GM23338 (cell line): ENCODE measurements around the gene RAB37. TPM values are rescaled to one million over a fixed set of nuclear protein-coding genes. Genes with fewer than 3 reads are reported as not detected.

Experiments
- ATAC-seq: fragments of 200-7000 bp; cut with Tn5 transposase; 3 replicates; pipeline ENCODE4 v1.9.1; 2020
- DNase-seq: peaks from one replicate; pipeline ENCODE4 v3.0.0-alpha.2; 2015; ENCODE audit warnings: low spot score
- H2AFZ ChIP-seq: fragments of 200-600 bp; sonication (generic); 2 replicates; pipeline ENCODE4 v1.8.0; 2016; ENCODE audit warnings: antibody characterized with exemption, mild to moderate bottlenecking, moderate library complexity
- H3F3A ChIP-seq: fragments of 200-600 bp; sonication (generic); replicated peaks from 2 replicates; pipeline ENCODE4 v1.8.0; 2017; ENCODE audit warnings: antibody characterized with exemption, mixed run types, low read depth
- H3K27ac ChIP-seq: fragments of 200-600 bp; sonication (generic); 2 replicates; pipeline ENCODE4 v1.6.1; 2016; ENCODE audit warnings: low read depth
- H3K27me3 ChIP-seq: fragments of 200-600 bp; sonication (generic); 2 replicates; pipeline ENCODE4 v1.8.0; 2016; ENCODE audit warnings: mild to moderate bottlenecking, mixed run types, moderate library complexity; ENCODE audit not compliant: insufficient read depth
- H3K36me3 ChIP-seq: fragments of 200-600 bp; sonication (generic); 2 replicates; pipeline ENCODE4 v1.8.0; 2016; ENCODE audit warnings: mild to moderate bottlenecking; ENCODE audit not compliant: insufficient read depth
- H3K4me1 ChIP-seq: fragments of 200-600 bp; sonication (generic); 2 replicates; pipeline ENCODE4 v1.8.0; 2016; ENCODE audit warnings: mild to moderate bottlenecking, moderate library complexity; ENCODE audit not compliant: insufficient read depth
- H3K4me2 ChIP-seq: fragments of 200-600 bp; sonication (generic); 2 replicates; pipeline ENCODE4 v1.7.1; 2017; ENCODE audit warnings: mixed run types
- H3K4me3 ChIP-seq: fragments of 200-600 bp; sonication (generic); 2 replicates; pipeline ENCODE4 v1.6.1; 2016; ENCODE audit warnings: mixed run types
- H3K79me2 ChIP-seq: fragments of 200-600 bp; sonication (generic); replicated peaks from 2 replicates; pipeline ENCODE4 v1.8.0; 2017; ENCODE audit warnings: mild to moderate bottlenecking; ENCODE audit not compliant: insufficient read depth
- H3K9me2 ChIP-seq: fragments of 200-600 bp; sonication (generic); 2 replicates; pipeline ENCODE4 v1.8.0; 2017; ENCODE audit not compliant: insufficient read depth
- H4K20me1 ChIP-seq: fragments of 200-600 bp; sonication (generic); replicated peaks from 2 replicates; pipeline ENCODE4 v1.8.0; 2017; ENCODE audit warnings: mild to moderate bottlenecking; ENCODE audit not compliant: insufficient read depth
- H3K27ac Mint-ChIP-seq: 2 replicates; pipeline ENCODE4 v1.8.0; 2020; ENCODE audit warnings: inconsistent platforms, mild to moderate bottlenecking, moderate library complexity, mixed read lengths
- H3K27me3 Mint-ChIP-seq: 3 replicates; pipeline ENCODE4 v1.8.0; 2022; ENCODE audit warnings: low read depth, mild to moderate bottlenecking, moderate library complexity, mixed read lengths, inconsistent platforms; ENCODE audit not compliant: insufficient read depth, poor library complexity
- H3K36me3 Mint-ChIP-seq: 3 replicates; pipeline ENCODE4 v1.8.0; 2021; ENCODE audit warnings: low read depth, mild to moderate bottlenecking, inconsistent platforms, moderate library complexity, mixed read lengths
- H3K4me1 Mint-ChIP-seq: 3 replicates; pipeline ENCODE4 v1.8.0; 2020; ENCODE audit warnings: mild to moderate bottlenecking, inconsistent platforms, mixed read lengths
- H3K4me3 Mint-ChIP-seq: 3 replicates; pipeline ENCODE4 v1.8.0; 2021; ENCODE audit warnings: moderate library complexity, mild to moderate bottlenecking, inconsistent platforms, mixed read lengths
- H3K9me3 Mint-ChIP-seq: 3 replicates; pipeline ENCODE4 v1.8.0; 2020; ENCODE audit warnings: moderate library complexity, mild to moderate bottlenecking, inconsistent platforms, mixed read lengths
- CTCF ChIP-seq, 2 experiments: fragments of 200-600 bp in 1 of 2; sonication (generic) in 1 of 2; conservative IDR thresholded peaks; 2 replicates each; pipeline versions ENCODE4 v1.5.1 to v1.6.1; 2016 to 2017; ENCODE audit warnings: antibody characterized with exemption in 2 of 2, low read depth in 2 of 2, mild to moderate bottlenecking in 2 of 2, moderate library complexity in 1 of 2
- polyA plus RNA-seq: library from polyadenylated mRNA; unstranded; fragments of >200 nt; fragmentation: Nextera tagmentation; extraction: Ambion mirVana; gene quantifications from 2 replicates; pipeline ENCODE4 v1.2.1, GENCODE V29; 2016
- total RNA-seq: library from RNA; depleted of rRNA; stranded (reverse); fragments of >200 nt; shearing (Covaris generic); gene quantifications from 2 replicates; pipeline ENCODE4 v1.2.3, GENCODE V29; 2014
- TF ChIP-seq, protein P1 (sequence below): fragments of 250-450 bp; sonication (Bioruptor Pico); IDR thresholded peaks from 2 replicates; pipeline ENCODE4 v1.5.0; 2020; ENCODE audit warnings: mild to moderate bottlenecking, moderate library complexity

RAB37 gene
- total and polyA plus RNA-seq, 2 experiments from 2014 or later, result 3.3 to 5.2 TPM

DNA sequence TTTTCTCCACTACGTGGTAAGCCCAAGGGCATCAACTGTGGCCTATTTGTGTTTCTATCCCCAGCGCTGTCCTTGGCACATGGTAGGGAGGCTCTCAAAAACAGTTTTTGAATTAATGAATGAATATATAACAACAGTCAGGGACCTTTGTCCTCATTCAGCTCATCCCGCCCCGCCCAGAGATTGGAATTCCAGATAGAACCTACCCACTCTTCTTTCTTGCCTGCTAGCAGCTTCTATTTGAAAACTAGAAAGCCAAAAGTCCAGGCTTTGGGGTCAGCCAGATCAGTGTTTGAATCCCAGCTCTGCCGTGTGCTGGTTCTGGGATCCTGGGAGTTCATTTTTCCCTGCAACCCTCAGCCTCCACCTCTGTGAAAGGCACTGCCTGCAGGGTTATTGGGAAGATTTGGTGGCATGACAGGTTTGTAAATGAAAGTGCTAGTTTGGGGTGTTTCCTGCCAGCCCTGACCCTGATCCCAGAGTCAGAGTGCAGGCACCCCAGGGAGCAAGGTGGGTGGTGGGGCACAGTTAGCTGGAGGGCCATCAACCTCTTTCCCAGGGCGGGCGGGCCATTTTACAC lies 15.9 kb downstream of the RAB37 start:
- no peak overlapping the region for H3K4me3 Mint-ChIP-seq

More for the DNA sequence above, 15.9 kb downstream of the RAB37 start:
- Histone ChIP-seq H3K27ac (no peak overlapping the region), H3K4me3 (no peak overlapping the region), H2AFZ (no peak overlapping the region), H3K4me1 (peaks cover 30% of the 10 kb centered on the region), H3K4me2 (no peak overlapping the region), H3F3A (0 out of 2 replicates have a peak, but pooled peaks cover under 1% of the 10 kb centered on the region), H3K27me3 (no peaks in the 10 kb centered on the region), H3K36me3 (no peaks in the 10 kb centered on the region), H3K79me2 (peaks cover 84% of the 10 kb centered on the region), H4K20me1 (peaks cover 67% of the 10 kb centered on the region), H3K9me2 (no peaks in the 10 kb centered on the region)
- H3K27ac Mint-ChIP-seq, result no peak overlapping the region
- no peak for TF ChIP-seq CTCF (conservative IDR thresholded peaks at IDR 0.05; ENCODE audit: low read depth in 2 of 2)
- TF ChIP-seq, protein P1, sequence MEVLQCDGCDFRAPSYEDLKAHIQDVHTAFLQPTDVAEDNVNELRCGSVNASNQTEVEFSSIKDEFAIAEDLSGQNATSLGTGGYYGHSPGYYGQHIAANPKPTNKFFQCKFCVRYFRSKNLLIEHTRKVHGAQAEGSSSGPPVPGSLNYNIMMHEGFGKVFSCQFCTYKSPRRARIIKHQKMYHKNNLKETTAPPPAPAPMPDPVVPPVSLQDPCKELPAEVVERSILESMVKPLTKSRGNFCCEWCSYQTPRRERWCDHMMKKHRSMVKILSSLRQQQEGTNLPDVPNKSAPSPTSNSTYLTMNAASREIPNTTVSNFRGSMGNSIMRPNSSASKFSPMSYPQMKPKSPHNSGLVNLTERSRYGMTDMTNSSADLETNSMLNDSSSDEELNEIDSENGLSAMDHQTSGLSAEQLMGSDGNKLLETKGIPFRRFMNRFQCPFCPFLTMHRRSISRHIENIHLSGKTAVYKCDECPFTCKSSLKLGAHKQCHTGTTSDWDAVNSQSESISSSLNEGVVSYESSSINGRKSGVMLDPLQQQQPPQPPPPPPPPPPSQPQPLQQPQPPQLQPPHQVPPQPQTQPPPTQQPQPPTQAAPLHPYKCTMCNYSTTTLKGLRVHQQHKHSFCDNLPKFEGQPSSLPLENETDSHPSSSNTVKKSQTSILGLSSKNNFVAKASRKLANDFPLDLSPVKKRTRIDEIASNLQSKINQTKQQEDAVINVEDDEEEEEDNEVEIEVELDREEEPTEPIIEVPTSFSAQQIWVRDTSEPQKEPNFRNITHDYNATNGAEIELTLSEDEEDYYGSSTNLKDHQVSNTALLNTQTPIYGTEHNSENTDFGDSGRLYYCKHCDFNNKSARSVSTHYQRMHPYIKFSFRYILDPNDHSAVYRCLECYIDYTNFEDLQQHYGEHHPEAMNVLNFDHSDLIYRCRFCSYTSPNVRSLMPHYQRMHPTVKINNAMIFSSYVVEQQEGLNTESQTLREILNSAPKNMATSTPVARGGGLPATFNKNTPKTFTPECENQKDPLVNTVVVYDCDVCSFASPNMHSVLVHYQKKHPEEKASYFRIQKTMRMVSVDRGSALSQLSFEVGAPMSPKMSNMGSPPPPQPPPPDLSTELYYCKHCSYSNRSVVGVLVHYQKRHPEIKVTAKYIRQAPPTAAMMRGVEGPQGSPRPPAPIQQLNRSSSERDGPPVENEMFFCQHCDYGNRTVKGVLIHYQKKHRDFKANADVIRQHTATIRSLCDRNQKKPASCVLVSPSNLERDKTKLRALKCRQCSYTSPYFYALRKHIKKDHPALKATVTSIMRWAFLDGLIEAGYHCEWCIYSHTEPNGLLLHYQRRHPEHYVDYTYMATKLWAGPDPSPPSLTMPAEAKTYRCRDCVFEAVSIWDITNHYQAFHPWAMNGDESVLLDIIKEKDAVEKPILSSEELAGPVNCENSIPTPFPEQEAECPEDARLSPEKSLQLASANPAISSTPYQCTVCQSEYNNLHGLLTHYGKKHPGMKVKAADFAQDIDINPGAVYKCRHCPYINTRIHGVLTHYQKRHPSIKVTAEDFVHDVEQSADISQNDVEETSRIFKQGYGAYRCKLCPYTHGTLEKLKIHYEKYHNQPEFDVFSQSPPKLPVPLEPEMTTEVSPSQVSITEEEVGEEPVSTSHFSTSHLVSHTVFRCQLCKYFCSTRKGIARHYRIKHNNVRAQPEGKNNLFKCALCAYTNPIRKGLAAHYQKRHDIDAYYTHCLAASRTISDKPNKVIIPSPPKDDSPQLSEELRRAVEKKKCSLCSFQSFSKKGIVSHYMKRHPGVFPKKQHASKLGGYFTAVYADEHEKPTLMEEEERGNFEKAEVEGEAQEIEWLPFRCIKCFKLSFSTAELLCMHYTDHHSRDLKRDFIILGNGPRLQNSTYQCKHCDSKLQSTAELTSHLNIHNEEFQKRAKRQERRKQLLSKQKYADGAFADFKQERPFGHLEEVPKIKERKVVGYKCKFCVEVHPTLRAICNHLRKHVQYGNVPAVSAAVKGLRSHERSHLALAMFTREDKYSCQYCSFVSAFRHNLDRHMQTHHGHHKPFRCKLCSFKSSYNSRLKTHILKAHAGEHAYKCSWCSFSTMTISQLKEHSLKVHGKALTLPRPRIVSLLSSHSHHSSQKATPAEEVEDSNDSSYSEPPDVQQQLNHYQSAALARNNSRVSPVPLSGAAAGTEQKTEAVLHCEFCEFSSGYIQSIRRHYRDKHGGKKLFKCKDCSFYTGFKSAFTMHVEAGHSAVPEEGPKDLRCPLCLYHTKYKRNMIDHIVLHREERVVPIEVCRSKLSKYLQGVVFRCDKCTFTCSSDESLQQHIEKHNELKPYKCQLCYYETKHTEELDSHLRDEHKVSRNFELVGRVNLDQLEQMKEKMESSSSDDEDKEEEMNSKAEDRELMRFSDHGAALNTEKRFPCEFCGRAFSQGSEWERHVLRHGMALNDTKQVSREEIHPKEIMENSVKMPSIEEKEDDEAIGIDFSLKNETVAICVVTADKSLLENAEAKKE, result no peak
- peaks cover 16% of the 10 kb centered on the region for H3K36me3 Mint-ChIP-seq
- H3K27me3 Mint-ChIP-seq, result peaks cover 18% of the 10 kb centered on the region
- ATAC-seq, result no peak
- no peaks in the 10 kb centered on the region for H3K9me3 Mint-ChIP-seq
- DNase-seq, result no peak
- peaks cover 44% of the 10 kb centered on the region for H3K4me1 Mint-ChIP-seq
